Stimulated activated naive B cell treated with anti-CD40 and anti-IgM and Interleukin-4, amounts not matched to agents 10 μg/mL and 1 μg/mL and 100 μg/mL, for 72 hours (primary cell): ENCODE data around the gene FGFR3.

Experiments used
- ATAC-seq, 2 donors: fragments of 150-1000 bp; cut with Tn5 transposase; replicated peaks; 2 replicates each; pipeline ENCODE4 v1.10.0; 2021; ENCODE audit warnings: moderate library complexity in 1 of 2
- DNase-seq: peaks from one replicate; pipeline ENCODE4 v3.0.0; 2021
- H3K27ac Mint-ChIP-seq: one replicate; pipeline ENCODE4 v1.8.0; 2022; ENCODE audit warnings: mild to moderate bottlenecking, mixed read lengths
- H3K27me3 Mint-ChIP-seq, 2 donors: one replicate each; pipeline ENCODE4 v1.8.0; 2022; ENCODE audit warnings: mixed read lengths in 2 of 2
- H3K36me3 Mint-ChIP-seq, 2 donors: one replicate each; pipeline ENCODE4 v1.8.0; 2022; ENCODE audit warnings: mixed read lengths in 2 of 2, mild to moderate bottlenecking in 1 of 2
- H3K4me1 Mint-ChIP-seq, 2 donors: one replicate each; pipeline ENCODE4 v1.8.0; 2022; ENCODE audit warnings: mixed read lengths in 2 of 2, mild to moderate bottlenecking in 1 of 2
- H3K4me3 Mint-ChIP-seq, 2 donors: one replicate each; pipeline ENCODE4 v1.8.0; 2022; ENCODE audit warnings: mild to moderate bottlenecking in 2 of 2, mixed read lengths in 2 of 2, moderate library complexity in 1 of 2
- H3K9me3 Mint-ChIP-seq, 2 donors: one replicate each; pipeline ENCODE4 v1.8.0; 2022; ENCODE audit warnings: mixed read lengths in 2 of 2, mild to moderate bottlenecking in 1 of 2

The FGFR3 gene

GRCh38 chr4:1760521-1761071, 32.5 kb upstream of the FGFR3 start:
- ATAC-seq (no peak), DNase-seq (no peak)
- no peak overlapping the region for H3K4me3 Mint-ChIP-seq
- no peaks in the 10 kb centered on the region for H3K9me3 Mint-ChIP-seq
- H3K27ac Mint-ChIP-seq: no peak overlapping the region
- H3K27me3 Mint-ChIP-seq: peaks cover 20 to 36% of the 10 kb centered on the region in 2 donors
- peaks cover 6 to 18% of the 10 kb centered on the region in 2 donors for H3K4me1 Mint-ChIP-seq
- no peaks in the 10 kb centered on the region for H3K36me3 Mint-ChIP-seq

DNA sequence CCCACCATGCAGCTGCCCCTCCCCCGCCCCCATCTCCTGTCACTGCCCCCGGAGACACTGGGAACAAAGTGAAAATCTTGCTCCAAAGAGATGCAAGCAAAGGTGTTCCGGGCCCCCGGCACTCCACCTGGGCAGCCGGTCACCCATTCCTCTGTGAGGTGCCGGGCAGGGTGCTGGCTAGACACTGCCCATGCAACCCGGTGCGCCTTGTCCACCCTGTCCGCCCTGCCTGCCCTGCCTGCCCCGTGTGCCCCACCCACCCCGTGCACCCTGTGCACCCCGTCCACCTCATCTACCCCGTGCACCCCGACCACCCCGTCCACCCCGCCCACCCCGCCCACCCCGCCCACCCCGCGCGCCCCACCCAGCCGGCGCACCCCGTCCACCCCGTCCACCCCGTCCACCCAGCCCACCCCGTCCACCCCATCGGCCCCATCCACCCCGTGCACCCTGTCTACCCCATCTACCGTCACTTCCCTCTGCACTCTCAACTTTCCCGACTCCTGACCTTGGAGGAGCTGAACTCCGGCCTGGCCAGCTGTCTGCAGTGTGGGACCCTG, 31.9 kb upstream of the FGFR3 start:
- no peak overlapping the region for H3K27ac Mint-ChIP-seq
- ATAC-seq: no peak
- H3K27me3 Mint-ChIP-seq: peaks cover 22 to 40% of the 10 kb centered on the region in 2 donors
- peaks cover 6 to 23% of the 10 kb centered on the region in 2 donors for H3K4me1 Mint-ChIP-seq
- H3K36me3 Mint-ChIP-seq: no peaks in the 10 kb centered on the region
- H3K9me3 Mint-ChIP-seq: no peaks in the 10 kb centered on the region
- no peak overlapping the region for H3K4me3 Mint-ChIP-seq
- DNase-seq: no peak

DNA sequence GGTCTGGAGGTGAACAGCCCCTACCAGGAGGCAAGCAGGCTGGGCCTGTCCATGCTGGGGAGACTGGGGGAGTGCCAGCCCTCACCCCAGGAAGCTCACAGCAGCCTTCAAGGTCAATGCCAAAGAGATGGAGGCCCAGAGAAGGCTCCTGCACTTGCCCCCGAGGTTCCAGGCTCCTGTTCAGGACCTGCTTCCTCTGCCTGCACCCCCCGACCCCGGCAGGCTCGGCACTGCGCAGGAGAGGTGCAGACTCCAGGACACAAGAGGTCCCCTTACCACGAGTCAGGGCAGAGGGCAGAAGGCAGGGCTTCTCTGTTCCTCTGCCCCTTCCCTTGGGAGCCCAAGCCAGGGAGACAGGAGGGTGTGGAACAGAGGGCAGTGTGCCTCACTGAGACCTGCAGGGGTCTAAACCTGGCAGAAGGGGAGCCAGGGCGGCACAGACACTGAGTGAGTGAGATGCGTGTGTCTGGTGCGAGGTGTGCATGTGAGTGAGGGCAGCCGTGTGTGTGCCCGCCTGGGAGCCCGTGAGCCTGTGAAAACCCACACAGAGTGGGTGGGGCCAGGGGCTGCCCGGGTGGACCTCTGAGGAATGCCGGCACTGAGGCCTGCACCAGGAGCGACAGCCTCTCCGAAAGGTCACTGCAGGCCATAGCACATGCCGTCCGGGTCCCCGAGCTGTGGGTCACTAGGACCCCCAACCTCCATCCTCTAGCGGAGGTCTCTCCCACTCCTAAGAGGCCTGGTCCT, 30.7 kb upstream of the FGFR3 start:
- DNase-seq (no peak), ATAC-seq (no peak)
- no peak overlapping the region for H3K27ac Mint-ChIP-seq
- no peaks in the 10 kb centered on the region for H3K36me3 Mint-ChIP-seq
- no peak overlapping the region for H3K4me3 Mint-ChIP-seq
- H3K9me3 Mint-ChIP-seq: no peaks in the 10 kb centered on the region
- H3K27me3 Mint-ChIP-seq: peaks cover 22 to 40% of the 10 kb centered on the region in 2 donors
- H3K4me1 Mint-ChIP-seq: peaks cover 6 to 23% of the 10 kb centered on the region in 2 donors

DNA sequence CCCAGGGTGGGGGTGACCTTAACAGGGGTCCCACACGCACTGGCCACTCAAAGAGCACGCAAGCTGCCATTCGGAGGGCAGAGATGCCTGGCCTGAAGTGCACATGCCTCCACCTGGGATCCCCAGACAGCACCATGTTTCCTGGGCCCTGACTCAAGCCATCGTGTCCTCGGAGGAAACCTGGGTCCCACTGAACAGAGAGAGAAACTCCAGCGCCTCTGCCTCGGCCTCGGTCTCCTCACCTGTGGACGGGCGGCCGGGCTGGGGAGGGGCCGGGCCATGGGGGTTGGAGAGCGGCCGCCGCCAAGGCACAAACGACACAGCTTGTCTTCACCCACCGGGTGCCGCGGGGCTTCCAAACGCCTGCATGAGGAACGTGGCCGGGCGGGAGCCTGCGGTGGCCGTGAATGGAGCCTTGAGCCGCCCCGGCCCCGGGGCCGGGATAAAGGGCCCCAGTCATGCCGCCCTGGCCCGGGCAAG, 30.0 kb upstream of the FGFR3 start:
- peaks cover 9 to 27% of the 10 kb centered on the region in 2 donors for H3K4me1 Mint-ChIP-seq
- no peaks in the 10 kb centered on the region for H3K36me3 Mint-ChIP-seq
- H3K9me3 Mint-ChIP-seq: no peaks in the 10 kb centered on the region
- H3K27me3 Mint-ChIP-seq: peaks cover 22 to 43% of the 10 kb centered on the region in 2 donors
- H3K4me3 Mint-ChIP-seq: peak overlapping the region in 1 of 2 donors; percentile 19
- ATAC-seq: no peak
- H3K27ac Mint-ChIP-seq: no peak overlapping the region
- DNase-seq: no peak

GRCh38 chr4:1763550-1764080, 29.5 kb upstream of the FGFR3 start:
- peaks cover 13 to 32% of the 10 kb centered on the region in 2 donors for H3K4me1 Mint-ChIP-seq
- no peaks in the 10 kb centered on the region for H3K36me3 Mint-ChIP-seq
- no peaks in the 10 kb centered on the region for H3K9me3 Mint-ChIP-seq
- no peak overlapping the region for H3K4me3 Mint-ChIP-seq
- ATAC-seq: peak; percentile 12 to 29
- peaks cover 25 to 48% of the 10 kb centered on the region in 2 donors for H3K27me3 Mint-ChIP-seq
- H3K27ac Mint-ChIP-seq: no peak overlapping the region
- no peak for DNase-seq

GRCh38 chr4:1764670-1765069, 28.4 kb upstream of the FGFR3 start:
- Mint-ChIP-seq H3K4me3 (no peak overlapping the region), H3K9me3 (no peaks in the 10 kb centered on the region)
- no peak for ATAC-seq

DNA sequence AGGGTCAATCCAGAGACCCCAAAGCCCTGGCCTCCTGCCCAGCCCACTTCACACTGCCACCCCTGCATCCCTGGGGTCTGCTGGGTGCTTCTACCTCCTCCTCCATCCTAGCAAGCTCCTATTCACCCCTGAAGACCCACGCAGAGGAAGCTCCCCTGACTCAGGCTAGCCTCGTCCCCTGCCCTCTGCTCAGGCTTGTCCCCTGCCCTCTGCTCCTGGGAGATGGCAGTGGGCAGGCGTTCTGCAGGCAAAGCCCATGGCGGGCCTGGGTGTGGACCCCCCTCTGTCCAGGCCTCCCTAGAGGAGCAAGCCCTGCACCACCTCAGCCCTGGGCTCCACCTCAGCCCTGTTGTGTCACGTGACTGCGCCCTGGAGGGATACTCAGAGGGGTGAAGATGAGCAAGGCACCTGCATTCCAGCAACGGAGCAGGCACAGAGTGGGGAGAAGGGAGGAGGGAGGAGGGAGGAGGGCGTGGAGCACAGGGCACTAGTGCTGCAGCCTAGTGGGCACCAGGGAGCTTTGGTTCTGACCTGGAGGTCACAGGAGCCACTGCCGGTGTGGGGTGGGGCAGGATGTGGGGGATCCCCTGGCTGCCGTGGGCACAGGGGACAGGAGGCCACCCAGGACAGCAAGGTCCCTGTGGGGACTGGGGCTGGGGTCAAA, 27.6 kb upstream of the FGFR3 start:
- Mint-ChIP-seq H3K36me3 (no peaks in the 10 kb centered on the region), H3K9me3 (no peaks in the 10 kb centered on the region), H3K27ac (no peak overlapping the region), H3K4me1 (peaks cover 11 to 35% of the 10 kb centered on the region in 2 donors), H3K4me3 (no peak overlapping the region), H3K27me3 (peaks cover 27 to 57% of the 10 kb centered on the region in 2 donors)
- DNase-seq: no peak
- no peak for ATAC-seq

More at GRCh38 chr4:1764670-1765069, 28.4 kb upstream of the FGFR3 start:
- no peaks in the 10 kb centered on the region for H3K36me3 Mint-ChIP-seq
- no peak overlapping the region for H3K27ac Mint-ChIP-seq
- peaks cover 27 to 55% of the 10 kb centered on the region in 2 donors for H3K27me3 Mint-ChIP-seq
- H3K4me1 Mint-ChIP-seq: peaks cover 13 to 35% of the 10 kb centered on the region in 2 donors
- no peak for DNase-seq

- H3K36me3 Mint-ChIP-seq: no peaks in the 10 kb centered on the region
- H3K4me3 Mint-ChIP-seq: no peak overlapping the region
- H3K27ac Mint-ChIP-seq: no peak overlapping the region
- no peak for DNase-seq
- peaks cover 27 to 64% of the 10 kb centered on the region in 2 donors for H3K27me3 Mint-ChIP-seq
- ATAC-seq: no peak
- H3K9me3 Mint-ChIP-seq: no peaks in the 10 kb centered on the region
- peaks cover 11 to 38% of the 10 kb centered on the region in 2 donors for H3K4me1 Mint-ChIP-seq
Observed at GRCh38 chr4:1766106-1767060, 26.7 kb upstream of the FGFR3 start.

- Mint-ChIP-seq H3K27ac (no peak overlapping the region), H3K36me3 (no peaks in the 10 kb centered on the region), H3K4me3 (no peak overlapping the region), H3K9me3 (no peaks in the 10 kb centered on the region), H3K27me3 (peaks cover 30 to 62% of the 10 kb centered on the region in 2 donors), H3K4me1 (peaks cover 11 to 45% of the 10 kb centered on the region in 2 donors)
- DNase-seq: no peak
- peak; percentile 22 to 30 for ATAC-seq
Observed at GRCh38 chr4:1767061-1767769, 25.9 kb upstream of the FGFR3 start.

DNA sequence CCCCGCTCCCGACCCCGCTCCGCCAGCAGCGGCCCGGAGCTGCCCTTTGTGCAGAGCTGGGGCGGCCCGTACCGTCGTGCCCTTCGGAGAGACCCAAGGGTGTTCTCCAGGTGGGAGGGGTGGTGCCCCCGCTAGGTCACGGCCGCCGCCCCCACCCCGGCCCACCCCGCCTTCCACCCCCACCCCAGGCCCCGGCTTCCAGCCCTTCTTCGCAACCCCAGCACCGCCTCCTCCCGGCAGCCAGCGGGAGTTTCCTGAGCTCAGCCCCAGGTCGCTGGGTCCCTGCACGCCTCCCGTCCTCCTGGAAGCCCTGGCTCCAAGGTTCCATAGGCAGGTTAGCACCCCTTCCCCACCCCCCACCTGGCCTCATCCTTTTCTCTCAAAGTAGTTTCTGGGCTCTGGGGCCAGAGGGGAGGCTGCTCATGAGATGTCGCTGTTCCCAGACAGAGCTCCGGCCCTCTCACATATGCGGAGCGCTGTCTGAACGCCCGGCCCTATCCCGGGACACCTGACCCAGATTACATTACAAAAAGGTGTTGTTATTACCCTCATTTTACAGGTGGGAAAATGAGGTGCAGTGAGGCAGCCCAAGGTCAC, 25.2 kb upstream of the FGFR3 start:
- ATAC-seq: peak; percentile 45 to 49

DNA sequence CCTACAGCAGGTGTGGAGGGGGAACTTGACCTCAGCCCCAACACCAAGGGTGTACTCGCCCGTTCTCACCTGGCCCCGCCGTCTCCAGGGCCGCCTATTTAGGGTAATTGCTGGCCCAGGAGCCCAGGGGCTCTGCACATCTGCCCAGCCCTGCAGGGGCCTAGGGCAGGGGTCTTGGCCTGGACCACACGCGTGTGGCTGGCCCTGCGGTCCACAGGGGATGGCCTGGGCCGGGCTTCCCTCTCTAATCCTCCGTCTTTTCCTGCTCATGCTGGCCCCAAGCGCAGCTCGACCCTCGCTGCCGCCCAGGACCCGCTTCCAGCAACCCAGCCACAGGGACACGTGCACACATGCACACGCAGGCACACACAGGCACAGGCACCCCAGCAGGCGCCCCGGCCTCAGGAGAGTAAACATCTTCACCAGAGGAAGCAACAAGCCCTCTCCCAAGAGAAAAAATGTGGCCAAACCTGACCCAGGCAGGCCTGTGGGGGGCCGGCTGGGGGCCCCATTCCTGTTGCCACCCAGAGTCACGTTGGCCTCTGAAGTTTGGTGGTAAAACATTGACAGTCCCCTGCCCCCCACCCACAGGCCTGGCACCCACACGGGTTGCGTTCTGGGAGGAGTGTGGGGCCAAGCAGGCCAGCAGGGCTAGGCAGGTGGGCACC, 24.6 kb upstream of the FGFR3 start:
- no peak overlapping the region for H3K27ac Mint-ChIP-seq
- no peaks in the 10 kb centered on the region for H3K9me3 Mint-ChIP-seq
- peaks cover 11 to 41% of the 10 kb centered on the region in 2 donors for H3K4me1 Mint-ChIP-seq
- ATAC-seq (no peak), DNase-seq (no peak)
- peaks cover 25 to 60% of the 10 kb centered on the region in 2 donors for H3K27me3 Mint-ChIP-seq
- H3K36me3 Mint-ChIP-seq: no peaks in the 10 kb centered on the region
- peak overlapping the region; percentile 70 to 79 for H3K4me3 Mint-ChIP-seq

More for the DNA sequence above, 25.2 kb upstream of the FGFR3 start:
- Mint-ChIP-seq H3K36me3 (no peaks in the 10 kb centered on the region), H3K27me3 (peaks cover 26 to 58% of the 10 kb centered on the region in 2 donors), H3K9me3 (no peaks in the 10 kb centered on the region), H3K27ac (peak overlapping the region; percentile 37), H3K4me3 (peak overlapping the region; percentile 70 to 79), H3K4me1 (peaks cover 11 to 41% of the 10 kb centered on the region in 2 donors)
- no peak for DNase-seq

- no peak overlapping the region for H3K4me3 Mint-ChIP-seq
- no peaks in the 10 kb centered on the region for H3K36me3 Mint-ChIP-seq
- H3K4me1 Mint-ChIP-seq: peaks cover 9 to 35% of the 10 kb centered on the region in 2 donors
- ATAC-seq (no peak), DNase-seq (no peak)
- H3K27ac Mint-ChIP-seq: no peak overlapping the region
- H3K27me3 Mint-ChIP-seq: peaks cover 31 to 60% of the 10 kb centered on the region in 2 donors
- H3K9me3 Mint-ChIP-seq: no peaks in the 10 kb centered on the region
Observed at GRCh38 chr4:1769692-1770091, 23.4 kb upstream of the FGFR3 start.
